Body of pancreas (tissue), 4 donors: ENCODE results near the gene PLPPR3.

Source experiments
- POLR2A ChIP-seq, 3 donors: fragments of 450-650 bp; IDR thresholded peaks; one replicate each; pipeline ENCODE4 v1.6.1; 2016; ENCODE audit warnings: antibody characterized with exemption in 3 of 3, mild to moderate bottlenecking in 2 of 3
- TF ChIP-seq, protein P1 (sequence below), 7 experiments: fragments of 450-650 bp in 4 of 7; fragments of 200-600 bp in 3 of 7; sonication (generic) in 3 of 7; IDR thresholded peaks; one replicate each; pipeline ENCODE4 v1.5.1; 2016 to 2019; ENCODE audit warnings: antibody characterized with exemption in 7 of 7

- TF ChIP-seq, protein P1, sequence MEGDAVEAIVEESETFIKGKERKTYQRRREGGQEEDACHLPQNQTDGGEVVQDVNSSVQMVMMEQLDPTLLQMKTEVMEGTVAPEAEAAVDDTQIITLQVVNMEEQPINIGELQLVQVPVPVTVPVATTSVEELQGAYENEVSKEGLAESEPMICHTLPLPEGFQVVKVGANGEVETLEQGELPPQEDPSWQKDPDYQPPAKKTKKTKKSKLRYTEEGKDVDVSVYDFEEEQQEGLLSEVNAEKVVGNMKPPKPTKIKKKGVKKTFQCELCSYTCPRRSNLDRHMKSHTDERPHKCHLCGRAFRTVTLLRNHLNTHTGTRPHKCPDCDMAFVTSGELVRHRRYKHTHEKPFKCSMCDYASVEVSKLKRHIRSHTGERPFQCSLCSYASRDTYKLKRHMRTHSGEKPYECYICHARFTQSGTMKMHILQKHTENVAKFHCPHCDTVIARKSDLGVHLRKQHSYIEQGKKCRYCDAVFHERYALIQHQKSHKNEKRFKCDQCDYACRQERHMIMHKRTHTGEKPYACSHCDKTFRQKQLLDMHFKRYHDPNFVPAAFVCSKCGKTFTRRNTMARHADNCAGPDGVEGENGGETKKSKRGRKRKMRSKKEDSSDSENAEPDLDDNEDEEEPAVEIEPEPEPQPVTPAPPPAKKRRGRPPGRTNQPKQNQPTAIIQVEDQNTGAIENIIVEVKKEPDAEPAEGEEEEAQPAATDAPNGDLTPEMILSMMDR (IDR thresholded peaks at IDR 0.05): no peak
- TF ChIP-seq POLR2A (IDR thresholded peaks at IDR 0.05): no peak
Measured at GRCh38 chr19:791567-792305, 30.0 kb downstream of the PLPPR3 start.
